SU-DHL-6 (cell line): ENCODE measurements around the gene C7orf57.

Experiments
- H2AFZ ChIP-seq: fragments of 200-600 bp; sonication (generic); 2 replicates; pipeline ENCODE4 v1.6.1; 2014; ENCODE audit warnings: low read depth, mild to moderate bottlenecking, moderate library complexity, mixed read lengths, antibody characterized with exemption, low read length; ENCODE audit not compliant: severe bottlenecking
- H3F3A ChIP-seq: fragments of 200-600 bp; shearing (Covaris generic); 2 replicates; pipeline ENCODE4 v1.6.0; 2016; ENCODE audit warnings: antibody characterized with exemption, mild to moderate bottlenecking; ENCODE audit not compliant: insufficient read depth
- H3K27ac ChIP-seq: fragments of 200-600 bp; sonication (generic); 2 replicates; pipeline ENCODE4 v1.5.1; 2016; ENCODE audit warnings: low read depth, mild to moderate bottlenecking, low read length, moderate library complexity, mixed read lengths
- H3K27me3 ChIP-seq: fragments of 200-600 bp; sonication (generic), shearing (Covaris generic); 2 replicates; pipeline ENCODE4 v1.6.0; 2014; ENCODE audit warnings: mild to moderate bottlenecking, low read length
- H3K36me3 ChIP-seq: fragments of 200-600 bp; sonication (generic); 2 replicates; pipeline ENCODE4 v1.6.1; 2014; ENCODE audit warnings: mild to moderate bottlenecking, low read length, mixed read lengths
- H3K4me2 ChIP-seq: fragments of 300-600, 200-600 bp; shearing (Covaris generic), sonication (generic); 2 replicates; pipeline ENCODE4 v1.6.0; 2014; ENCODE audit warnings: low read length, low read depth, mild to moderate bottlenecking; ENCODE audit not compliant: poor library complexity, severe bottlenecking
- H3K4me3 ChIP-seq: fragments of 200-600 bp; sonication (generic); 2 replicates; pipeline ENCODE4 v1.5.1; 2014; ENCODE audit warnings: antibody characterized with exemption, low read length, mild to moderate bottlenecking, mixed read lengths; ENCODE audit not compliant: insufficient read depth, poor library complexity, severe bottlenecking
- H3K79me2 ChIP-seq: fragments of 200-600 bp; sonication (generic); 2 replicates; pipeline ENCODE4 v1.6.1; 2014; ENCODE audit warnings: mild to moderate bottlenecking, low read length, moderate library complexity; ENCODE audit not compliant: insufficient read depth
- H3K9ac ChIP-seq: fragments of 200-600 bp; sonication (generic); 2 replicates; pipeline ENCODE4 v1.7.0; 2014; ENCODE audit warnings: mild to moderate bottlenecking, low read length
- H3K9me2 ChIP-seq: fragments of 200-600 bp; sonication (generic); replicated peaks from 2 replicates; pipeline ENCODE4 v1.6.1; 2014; ENCODE audit warnings: low read length; ENCODE audit not compliant: insufficient read depth
- H3K9me3 ChIP-seq: fragments of 200-600 bp; sonication (generic); 2 replicates; pipeline ENCODE4 v1.6.1; 2014; ENCODE audit warnings: low read length, mixed read lengths; ENCODE audit not compliant: insufficient read depth
- H4K20me1 ChIP-seq: fragments of 200-600 bp; sonication (generic); 2 replicates; pipeline ENCODE4 v1.6.1; 2014; ENCODE audit warnings: low read depth, mild to moderate bottlenecking, antibody characterized with exemption, low read length, moderate library complexity, mixed read lengths
- CTCF ChIP-seq: fragments of 200-600 bp; sonication (generic); IDR thresholded peaks from one replicate; pipeline ENCODE4 v1.5.1; 2017; ENCODE audit warnings: antibody characterized with exemption, mild to moderate bottlenecking, low read length, moderate library complexity; ENCODE audit not compliant: insufficient read depth, poor library complexity, severe bottlenecking
- EZH2phosphoT487 ChIP-seq: fragments of 200-600 bp; sonication (generic), shearing (Covaris generic); conservative IDR thresholded peaks from 2 replicates; pipeline ENCODE4 v1.6.1; 2018; ENCODE audit warnings: mild to moderate bottlenecking, antibody characterized with exemption, low read length, moderate library complexity, mixed read lengths

The C7orf57 gene

GRCh38 chr7:48038815-48039506 lies 3.6 kb downstream of the C7orf57 start:
- Histone ChIP-seq H3K79me2 (no peaks in the 10 kb centered on the region), H3K27ac (no peak overlapping the region), H3K9me2 (no peaks in the 10 kb centered on the region), H3K9me3 (no peaks in the 10 kb centered on the region), H3K9ac (no peak overlapping the region), H3F3A (no peaks in the 10 kb centered on the region), H3K4me3 (no peak overlapping the region), H4K20me1 (no peaks in the 10 kb centered on the region), H3K36me3 (no peaks in the 10 kb centered on the region), H3K27me3 (no peaks in the 10 kb centered on the region), H3K4me2 (no peak overlapping the region), H2AFZ (no peak overlapping the region)
- TF ChIP-seq CTCF: no peak
- no peak for TF ChIP-seq EZH2phosphoT487

GRCh38 chr7:48040944-48041652 lies 5.8 kb downstream of the C7orf57 start:
- no peaks in the 10 kb centered on the region for H4K20me1 ChIP-seq
- H3K27me3 ChIP-seq: no peaks in the 10 kb centered on the region
- H3K79me2 ChIP-seq: no peaks in the 10 kb centered on the region
- no peak overlapping the region for H3K9ac ChIP-seq
- H3K4me2 ChIP-seq: no peak overlapping the region
- no peaks in the 10 kb centered on the region for H3K36me3 ChIP-seq
- no peak overlapping the region for H3K27ac ChIP-seq
- no peaks in the 10 kb centered on the region for H3K9me2 ChIP-seq
- no peak overlapping the region for H3K4me3 ChIP-seq
- no peaks in the 10 kb centered on the region for H3K9me3 ChIP-seq
- H2AFZ ChIP-seq: no peak overlapping the region
- H3F3A ChIP-seq: no peaks in the 10 kb centered on the region
- TF ChIP-seq CTCF (no peak), EZH2phosphoT487 (no peak)

GRCh38 chr7:48041653-48041970 lies 6.3 kb downstream of the C7orf57 start:
- H3F3A ChIP-seq: no peaks in the 10 kb centered on the region
- TF ChIP-seq EZH2phosphoT487 (no peak), CTCF (no peak)
- no peaks in the 10 kb centered on the region for H3K27me3 ChIP-seq
- H4K20me1 ChIP-seq: no peaks in the 10 kb centered on the region
- no peak overlapping the region for H3K4me3 ChIP-seq
- H3K36me3 ChIP-seq: no peaks in the 10 kb centered on the region
- no peaks in the 10 kb centered on the region for H3K9me2 ChIP-seq
- H3K9me3 ChIP-seq: no peaks in the 10 kb centered on the region
- H3K4me2 ChIP-seq: no peak overlapping the region
- H2AFZ ChIP-seq: no peak overlapping the region
- H3K79me2 ChIP-seq: no peaks in the 10 kb centered on the region
- H3K9ac ChIP-seq: no peak overlapping the region
- no peak overlapping the region for H3K27ac ChIP-seq
